HG03457 (cell line): ENCODE data around the gene DTX3L.
"Not testable (repeated sequence)": the region's sequence is repeated elsewhere in the genome, so short reads cannot be mapped to it uniquely, and the experiment has no call there.

Experiments used
- ATAC-seq: cut with Tn5 transposase; IDR thresholded peaks from one replicate; pipeline ENCODE4 v1.9.1; 2021; ENCODE audit warnings: moderate number of reproducible peaks; ENCODE audit not compliant: unreplicated experiment

Gene DTX3L

DNA sequence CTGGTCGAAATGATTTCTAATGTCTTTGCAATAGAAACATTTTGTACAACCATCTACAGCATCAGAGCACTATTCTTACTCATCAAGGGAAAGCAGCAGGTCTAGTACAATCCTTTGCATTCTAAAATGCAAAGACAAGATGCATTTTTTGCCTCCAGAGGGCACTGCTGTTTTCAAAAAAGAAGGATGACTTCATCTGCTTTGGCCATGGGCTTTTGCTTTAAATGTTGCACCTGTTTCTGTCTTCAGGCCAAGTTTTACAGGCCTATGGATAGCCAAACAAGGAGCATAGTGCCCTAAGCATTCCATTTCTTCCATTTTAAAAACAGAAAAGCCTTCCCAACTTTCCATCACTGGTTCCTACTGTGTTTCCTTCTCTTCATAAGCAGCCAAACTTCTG lies 3.5 kb upstream of the DTX3L start:
- ATAC-seq: no peak

DNA sequence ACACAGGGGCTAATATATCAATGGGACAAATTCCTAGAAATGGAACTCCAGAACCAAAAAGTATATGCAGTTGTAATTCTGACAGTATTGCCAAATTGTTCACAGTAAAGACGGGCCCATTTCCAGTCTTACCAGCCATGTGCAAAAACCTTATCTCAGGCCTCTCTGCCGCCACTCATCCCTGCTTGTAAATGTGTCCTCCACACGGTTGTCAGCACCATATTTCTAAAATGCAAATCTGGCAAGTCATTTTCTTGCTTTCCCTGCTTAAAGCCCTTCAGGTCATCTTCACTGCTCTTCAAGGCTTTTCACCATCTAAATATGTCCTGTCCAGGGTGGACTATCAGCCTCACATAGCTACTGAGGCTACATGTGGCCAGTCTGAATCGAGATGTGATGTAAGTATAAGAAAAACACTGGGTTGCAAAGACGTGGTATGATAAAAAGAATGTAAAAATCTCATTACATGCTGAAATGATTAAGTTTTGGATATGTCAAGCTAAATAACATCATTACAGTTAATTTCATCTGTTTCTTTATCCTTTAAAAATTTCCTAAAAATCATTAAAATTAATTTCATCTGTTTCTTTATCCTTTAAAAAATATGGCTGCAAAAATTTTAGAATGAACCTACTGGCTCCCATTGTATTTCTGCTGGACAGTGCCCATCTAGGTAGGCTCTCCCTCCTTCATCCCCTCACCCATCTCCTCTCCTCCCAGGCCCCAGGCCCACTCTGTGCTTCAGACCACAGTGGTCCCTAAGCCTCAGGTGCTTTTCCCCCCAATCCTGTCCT lies 1.0 kb upstream of the DTX3L start:
- ATAC-seq: no peak

DNA sequence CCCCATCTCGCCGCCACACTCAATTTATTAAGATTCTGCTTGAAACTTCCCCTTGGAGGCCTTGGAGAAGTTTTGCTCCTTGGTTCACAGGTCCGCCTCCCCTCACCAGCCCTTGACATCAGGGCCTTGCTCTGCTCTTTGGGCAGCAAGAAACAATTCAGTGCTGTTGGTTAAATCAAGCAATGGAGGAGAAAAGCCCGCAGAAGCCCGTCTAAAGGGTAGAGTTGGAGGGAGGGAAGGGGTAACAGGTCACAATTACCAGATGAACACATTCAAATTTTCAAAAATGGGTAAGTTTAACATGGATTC lies 467 bp upstream of the DTX3L start:
- no peak for ATAC-seq

DNA sequence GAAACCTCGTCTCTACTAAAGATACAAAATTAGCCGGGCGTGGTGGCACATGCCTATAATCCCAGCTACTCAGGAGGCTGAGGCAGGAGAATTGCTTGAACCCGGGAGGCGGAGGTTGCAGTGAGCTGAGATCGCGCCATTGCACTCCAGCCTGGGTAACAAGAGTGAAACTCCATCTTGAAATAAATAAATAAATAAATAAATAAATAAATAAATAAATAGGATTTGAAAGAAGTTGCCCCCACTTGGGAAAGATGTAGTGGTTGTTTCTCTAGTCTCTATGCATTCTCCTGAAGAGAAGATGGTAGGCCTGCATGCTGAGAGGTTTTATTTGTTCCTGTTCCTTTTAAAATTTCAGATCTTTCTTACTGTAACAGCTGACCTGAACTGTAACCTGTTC lies 4.0 kb downstream of the DTX3L start:
- not testable (repeated sequence) for ATAC-seq

DNA sequence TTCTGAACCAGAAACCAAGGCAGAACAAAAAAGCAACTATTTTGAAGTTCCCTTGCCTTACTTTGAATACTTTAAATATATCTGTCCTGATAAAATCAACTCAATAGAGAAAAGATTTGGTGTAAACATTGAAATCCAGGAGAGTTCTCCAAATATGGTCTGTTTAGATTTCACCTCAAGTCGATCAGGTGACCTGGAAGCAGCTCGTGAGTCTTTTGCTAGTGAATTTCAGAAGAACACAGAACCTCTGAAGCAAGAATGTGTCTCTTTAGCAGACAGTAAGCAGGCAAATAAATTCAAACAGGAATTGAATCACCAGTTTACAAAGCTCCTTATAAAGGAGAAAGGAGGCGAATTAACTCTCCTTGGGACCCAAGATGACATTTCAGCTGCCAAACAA lies 4.6 kb downstream of the DTX3L start:
- no peak for ATAC-seq

DNA sequence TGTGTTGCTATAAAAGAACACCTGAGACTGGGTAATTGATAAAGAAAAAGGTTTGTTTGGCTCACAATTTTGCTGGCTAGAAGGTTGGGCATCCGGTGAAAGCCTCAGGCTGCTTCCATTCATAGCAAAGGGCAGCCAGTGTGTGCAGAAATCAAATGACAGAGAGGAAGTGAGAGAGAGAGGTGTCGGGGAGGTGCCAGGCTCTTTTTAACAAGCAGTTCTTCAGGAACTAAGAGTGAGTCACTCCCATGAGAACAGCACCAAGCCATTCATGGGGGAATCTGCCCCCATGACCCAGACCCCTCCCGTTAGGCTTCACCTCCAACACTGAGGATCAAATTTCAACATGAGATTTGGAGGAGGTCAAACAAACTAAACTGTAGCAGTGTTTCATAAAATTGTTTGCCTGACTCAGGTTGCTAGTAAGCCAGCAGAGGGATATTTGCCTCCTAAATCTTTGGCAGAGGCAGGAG lies 8.8 kb downstream of the DTX3L start:
- ATAC-seq: no peak

DNA sequence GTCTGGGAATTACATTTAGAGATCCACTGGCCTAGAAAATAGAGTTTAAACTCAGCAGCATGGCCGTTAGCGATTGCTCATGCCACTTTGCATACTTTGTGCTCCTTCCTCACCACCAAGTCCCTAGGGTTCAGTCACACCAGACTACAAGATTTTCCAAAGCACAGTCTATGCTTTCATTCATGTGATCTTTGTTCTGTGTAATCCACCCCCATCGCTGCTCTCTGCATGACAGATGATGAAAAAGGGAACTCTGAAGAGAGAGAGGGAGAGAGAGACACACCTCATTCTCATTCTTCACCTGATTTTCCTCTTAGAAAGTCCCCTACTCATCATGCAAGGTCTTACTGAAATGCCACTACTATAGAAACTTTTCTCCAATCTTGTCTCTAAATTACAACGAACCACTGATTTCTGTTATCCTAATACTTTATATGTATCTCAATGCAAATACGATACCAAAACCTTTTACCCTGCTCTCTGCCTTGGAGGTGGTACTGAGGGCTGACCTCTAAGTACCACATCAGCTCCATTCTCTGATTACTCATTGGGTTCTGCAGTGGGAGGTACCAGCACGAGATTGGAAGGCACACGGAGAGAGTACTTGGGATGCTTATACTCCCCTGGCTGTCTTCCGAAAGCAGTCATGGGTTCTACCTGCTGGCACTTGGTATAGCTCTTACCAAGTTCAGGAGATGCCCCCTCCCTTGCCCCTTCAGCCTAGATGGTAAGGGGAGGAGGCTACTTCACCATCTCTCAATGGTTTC lies 12.2 kb downstream of the DTX3L start:
- peak; percentile 85 for ATAC-seq

DNA sequence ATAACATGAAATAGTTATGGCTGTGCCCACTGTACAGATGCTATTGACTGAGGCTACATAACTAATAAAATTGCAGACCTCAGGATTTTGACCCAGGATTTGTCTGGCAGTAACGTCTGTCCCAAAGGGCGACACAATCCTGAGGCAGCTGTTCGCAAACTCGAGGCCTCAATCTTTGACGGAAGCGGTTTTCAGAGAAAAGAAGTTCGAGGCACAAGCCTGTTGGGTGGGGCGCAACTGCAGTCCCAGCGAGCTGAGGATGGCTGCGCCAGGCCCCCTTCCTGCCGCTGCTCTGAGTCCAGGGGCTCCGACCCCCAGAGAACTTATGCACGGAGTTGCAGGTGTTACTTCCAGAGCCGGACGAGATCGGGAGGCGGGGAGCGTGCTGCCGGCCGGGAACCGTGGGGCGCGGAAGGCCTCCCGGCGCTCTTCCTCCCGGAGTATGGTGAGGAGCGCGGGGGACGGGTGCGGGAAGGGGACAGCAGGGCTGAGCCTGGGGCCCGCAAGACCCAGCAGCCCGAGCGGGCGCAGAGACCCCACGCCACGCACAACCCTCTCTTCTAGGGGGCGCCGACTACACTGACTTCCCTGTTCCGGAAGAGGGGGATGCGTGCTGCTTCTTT lies 13.4 kb downstream of the DTX3L start, which contains the start of gene PARP15:
TSS of gene PARP15 (plus strand) at position 242 of the 623 bp plus-strand sequence. CDS start at position 260, 18 bp downstream.
- no peak for ATAC-seq

DNA sequence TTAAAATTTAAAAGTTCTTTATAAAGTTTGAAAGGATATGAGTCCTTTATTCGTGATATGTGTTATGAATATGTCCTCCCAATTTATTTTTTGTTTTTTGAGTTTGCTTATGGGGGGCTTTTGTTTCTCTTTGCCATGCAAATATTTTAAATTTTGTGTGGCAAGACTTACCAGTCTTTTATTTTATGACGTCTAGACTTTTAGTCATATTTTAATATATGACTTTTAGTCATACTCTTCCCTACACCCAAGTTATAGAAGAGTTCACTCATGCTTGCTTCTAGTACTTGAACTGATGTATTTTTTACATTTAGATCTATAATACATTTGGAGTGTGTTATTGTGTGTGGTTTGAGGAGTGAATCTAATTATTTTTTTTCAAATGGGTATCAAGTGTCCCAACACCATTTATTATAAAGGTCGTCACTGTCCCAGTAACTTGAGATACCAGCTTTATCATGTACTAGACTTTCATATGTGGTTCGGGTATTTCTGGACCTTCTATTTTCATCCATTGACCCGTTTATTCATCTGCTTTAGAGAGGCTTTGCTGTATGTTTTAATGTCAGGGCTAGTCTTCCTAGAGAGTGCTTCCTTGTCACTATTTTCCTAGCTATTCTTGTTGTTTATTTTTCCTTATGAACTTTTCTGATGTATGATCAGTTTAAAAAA lies 14.1 kb downstream of the DTX3L start:
- ATAC-seq: no peak

DNA sequence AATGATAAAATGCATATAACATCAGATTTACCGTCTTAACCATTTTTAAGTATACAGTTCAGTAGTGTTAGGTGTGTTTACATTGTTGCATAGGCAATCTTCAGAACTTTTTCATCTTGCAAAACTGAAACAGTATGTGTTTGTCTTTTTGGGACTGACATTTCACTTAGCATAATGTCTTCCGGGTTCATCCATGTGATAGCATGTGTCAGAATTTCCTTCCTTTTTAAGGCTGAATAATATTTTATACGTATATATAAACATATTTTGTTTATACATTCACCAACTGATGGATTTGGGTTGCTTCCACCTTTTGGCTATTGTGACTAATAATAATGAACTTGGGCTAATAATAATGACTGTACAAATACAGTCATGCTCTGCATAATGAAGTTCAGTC lies 16.3 kb downstream of the DTX3L start:
- ATAC-seq: no peak

DNA sequence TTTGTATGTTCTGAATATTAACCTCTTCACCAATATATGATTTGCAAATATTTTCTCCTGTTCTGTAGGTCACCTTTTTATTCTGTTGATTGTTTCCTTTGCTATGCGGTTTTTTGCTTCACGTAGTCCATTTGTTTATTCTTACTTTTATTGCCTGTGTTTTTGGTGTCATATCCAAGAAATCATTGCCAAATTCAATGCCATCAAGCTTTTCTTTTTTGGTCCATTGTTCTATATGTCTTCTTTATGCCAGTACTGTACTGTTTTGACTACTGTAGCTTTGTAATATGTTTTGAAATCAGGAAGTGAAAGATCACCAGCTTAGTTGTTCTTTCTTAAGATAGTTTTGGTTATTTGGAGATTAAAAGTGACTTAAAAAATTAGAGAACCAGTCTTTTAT lies 17.5 kb downstream of the DTX3L start:
- ATAC-seq: no peak

DNA sequence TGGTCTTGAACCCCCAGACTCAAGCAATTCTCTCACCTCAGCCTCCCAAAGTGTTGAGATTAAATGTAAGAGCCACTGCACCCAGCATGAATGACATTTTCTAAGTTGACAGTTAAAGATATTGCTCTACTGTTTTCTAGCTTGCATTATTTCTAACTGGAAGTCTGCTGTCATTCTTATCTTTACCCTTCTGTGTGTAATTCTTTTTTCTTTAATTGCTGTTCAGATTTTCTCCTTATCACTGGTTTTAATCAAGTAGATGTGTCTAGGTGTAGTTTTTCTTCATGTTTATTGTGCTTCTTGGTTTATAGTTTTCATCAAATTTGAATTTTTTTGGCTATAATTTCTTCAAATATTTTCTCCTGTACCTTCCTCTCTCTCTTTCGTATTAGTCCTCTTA lies 18.3 kb downstream of the DTX3L start:
- ATAC-seq: no peak

DNA sequence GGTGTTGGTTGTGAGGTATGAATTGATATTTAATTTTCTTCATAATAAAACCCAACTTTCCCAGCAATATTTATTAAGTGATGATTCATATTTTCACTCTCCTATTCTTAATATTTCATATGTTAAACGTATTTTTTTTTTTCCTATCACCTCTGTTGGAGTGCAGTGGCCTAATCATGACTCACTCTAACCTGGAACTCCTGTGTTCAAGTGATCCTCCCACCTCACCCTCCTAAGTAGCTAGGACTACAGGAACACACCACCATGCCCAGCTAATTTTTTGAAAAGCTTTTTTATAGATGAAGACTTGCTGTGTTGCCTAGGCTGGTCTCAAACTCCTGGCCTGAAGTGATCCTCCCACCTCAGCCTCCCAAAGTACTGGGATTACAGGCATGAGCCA lies 22.0 kb downstream of the DTX3L start:
- ATAC-seq: no peak

DNA sequence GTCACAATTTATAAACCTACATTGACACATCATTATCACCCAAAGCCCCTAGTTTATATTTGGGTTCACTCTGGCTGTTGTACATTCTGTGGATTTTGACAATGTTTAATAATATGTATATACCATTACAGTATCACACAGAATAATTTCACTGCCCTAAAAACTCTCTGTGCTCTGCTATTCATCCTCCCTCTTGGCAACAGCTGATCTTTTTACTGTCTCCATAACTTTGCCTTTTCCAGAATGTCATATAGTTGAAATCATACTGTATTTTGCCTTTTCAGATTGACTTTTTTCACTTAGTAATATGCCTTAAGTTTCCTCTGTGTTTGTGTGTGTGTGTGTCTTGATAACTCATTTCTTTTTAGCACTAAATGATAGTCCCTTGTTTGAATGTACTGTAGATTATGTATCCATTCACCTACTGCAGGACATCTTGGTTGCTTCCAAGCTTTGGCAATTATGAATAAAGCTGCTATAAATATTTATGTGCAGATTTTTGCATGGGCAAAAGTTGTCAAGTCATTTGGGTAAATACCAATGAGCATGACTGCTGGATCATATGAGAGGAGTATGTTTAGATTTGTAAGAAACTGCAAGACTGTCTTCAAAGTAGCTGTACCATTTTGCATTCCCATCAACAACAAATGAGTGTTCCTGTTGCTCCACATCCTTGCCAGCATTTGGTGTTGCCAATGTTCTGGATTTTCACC lies 22.8 kb downstream of the DTX3L start:
- no peak for ATAC-seq

DNA sequence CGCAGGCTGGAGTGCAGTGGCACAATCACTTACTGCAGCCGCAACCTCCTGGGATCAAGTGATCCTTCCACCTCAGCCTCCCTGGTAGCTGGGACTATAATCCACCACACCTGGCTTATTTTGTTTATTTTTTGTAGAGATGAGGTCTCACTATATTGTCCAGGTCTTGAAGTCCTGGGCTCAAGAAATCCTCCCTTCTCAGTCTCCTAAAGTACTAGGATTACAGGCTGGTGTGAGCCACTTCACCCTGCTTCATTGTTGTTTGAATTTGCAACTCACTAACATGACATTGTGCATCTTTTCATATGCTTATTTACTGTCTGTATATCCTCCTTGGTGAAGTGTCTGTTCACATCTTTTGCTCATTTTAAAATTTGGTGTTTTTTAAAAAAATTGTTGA lies 23.4 kb downstream of the DTX3L start:
- ATAC-seq: no peak

DNA sequence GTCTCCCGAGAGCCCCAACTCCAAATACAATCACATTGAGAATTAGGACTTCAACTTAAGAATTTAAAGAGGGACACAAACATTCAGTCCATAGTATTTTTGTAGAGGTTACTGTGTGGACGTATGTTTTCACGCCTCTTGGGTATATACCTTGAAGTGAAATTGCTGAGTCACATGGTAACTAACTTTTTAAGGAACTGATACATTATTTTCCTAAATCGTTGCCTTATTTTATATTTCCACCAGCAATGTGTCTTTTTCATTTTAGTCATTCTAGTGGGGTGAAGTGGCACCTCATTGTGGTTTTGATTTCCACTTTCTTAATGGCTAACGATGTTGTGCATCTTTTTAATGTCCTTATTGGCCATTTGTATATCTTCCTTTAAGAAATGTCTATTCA lies 25.2 kb downstream of the DTX3L start:
- ATAC-seq: peak; percentile 60

DNA sequence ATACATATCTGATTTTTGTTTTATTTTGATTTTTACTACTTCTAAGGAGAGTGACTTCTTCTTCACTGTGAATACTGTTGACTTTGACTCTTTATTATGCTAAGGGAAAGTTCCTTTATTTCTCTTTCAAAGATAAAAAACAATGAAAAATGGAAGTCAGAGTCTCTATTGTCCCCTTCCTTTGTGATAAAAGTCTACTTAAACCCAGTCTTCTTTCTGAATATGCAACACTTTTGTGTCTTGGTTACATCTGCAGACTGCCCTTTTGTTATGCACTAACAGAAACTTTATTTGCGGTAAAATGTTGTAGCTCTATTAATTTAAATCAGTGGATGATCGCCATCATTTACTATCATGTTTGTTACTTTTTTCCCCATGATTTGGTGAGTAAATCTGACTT lies 26.5 kb downstream of the DTX3L start:
- ATAC-seq: no peak

DNA sequence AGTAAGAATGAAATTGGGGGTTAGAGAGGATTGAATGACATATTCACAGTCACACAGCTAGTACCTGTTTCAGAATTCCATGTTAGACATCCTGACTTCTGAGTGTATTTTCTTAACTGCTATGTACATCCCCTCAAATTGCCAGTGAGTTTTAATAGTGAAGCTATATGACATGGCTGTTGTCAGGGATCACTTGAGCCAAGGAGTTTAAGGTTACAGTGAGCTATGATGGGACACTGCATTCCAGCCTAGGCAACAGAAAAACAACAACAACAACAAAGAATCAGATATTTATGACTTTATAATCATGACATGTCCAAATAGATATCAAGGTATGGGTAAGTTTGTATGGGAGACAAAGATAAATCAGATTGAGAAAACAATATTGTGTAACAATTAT lies 29.9 kb downstream of the DTX3L start:
- no peak for ATAC-seq

DNA sequence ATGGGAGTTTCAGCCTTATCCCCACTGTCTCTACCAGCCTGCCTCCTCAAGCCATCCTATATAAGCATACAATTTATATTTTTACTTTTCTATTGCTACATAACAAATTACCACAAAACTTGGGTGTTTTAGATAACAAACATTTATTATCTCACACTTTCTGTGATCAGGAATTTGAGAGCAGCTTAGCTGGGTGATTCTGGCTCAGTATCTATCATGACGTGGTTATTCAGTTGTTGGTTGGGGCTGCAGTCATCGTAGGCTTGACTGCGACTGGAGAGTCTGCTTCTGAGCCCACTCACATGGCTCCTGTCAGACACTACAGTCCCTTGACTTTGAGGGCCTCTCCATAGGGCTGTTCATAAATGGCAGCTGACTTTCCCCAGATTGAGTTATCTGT lies 34.0 kb downstream of the DTX3L start:
- no peak for ATAC-seq

DNA sequence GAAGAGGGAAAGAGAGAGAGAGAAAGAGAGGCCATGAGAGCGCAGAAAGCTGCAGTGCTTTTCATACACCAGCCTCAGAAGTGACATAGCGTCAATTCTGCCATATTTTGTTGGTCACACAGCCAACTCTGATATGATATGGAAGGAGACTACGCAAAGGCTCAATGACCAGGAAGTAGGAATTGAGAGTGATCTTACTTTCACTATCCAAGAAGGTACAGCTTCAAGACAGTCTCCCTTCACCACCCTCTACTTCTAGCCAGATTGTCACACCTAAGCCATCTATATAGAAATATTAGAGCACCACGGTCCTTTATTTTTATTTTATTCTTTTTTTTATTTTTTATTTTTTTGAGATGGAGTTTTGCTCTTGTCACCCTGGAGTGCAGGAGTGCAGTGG lies 34.4 kb downstream of the DTX3L start:
- no peak for ATAC-seq
